HL-60 (cell line): ENCODE data around the gene LRMDA.

Experiments used
- DNase-seq, 2 experiments: peaks; one replicate each; pipeline ENCODE4 v3.0.0-alpha.2; 2010 to 2020; ENCODE audit warnings: low read depth in 1 of 2, low spot score in 1 of 2
- H3K27ac ChIP-seq: fragments of 250-450 bp; sonication (Bioruptor Pico); replicated peaks from 2 replicates; pipeline ENCODE4 v1.5.1; 2020; ENCODE audit warnings: mild to moderate bottlenecking, moderate library complexity
- H3K27me3 ChIP-seq: fragments of 250-450 bp; sonication (Bioruptor Pico); 2 replicates; pipeline ENCODE4 v1.5.1; 2021; ENCODE audit warnings: mild to moderate bottlenecking, moderate library complexity; ENCODE audit not compliant: insufficient read depth, poor library complexity, severe bottlenecking
- H3K4me3 ChIP-seq: replicated peaks from 2 replicates; pipeline ENCODE4 v1.5.1; 2011; ENCODE audit warnings: mild to moderate bottlenecking, control low read depth, low read length; ENCODE audit not compliant: insufficient read depth
- CTCF ChIP-seq: IDR thresholded peaks from one replicate; pipeline ENCODE4 v1.5.1; 2011; ENCODE audit warnings: low read length, control low read depth, inconsistent platforms; ENCODE audit not compliant: insufficient read depth
- GABPA ChIP-seq: IDR thresholded peaks from 2 replicates; pipeline ENCODE4 v1.6.1; 2012; ENCODE audit warnings: low read depth
- POLR2AphosphoS5 ChIP-seq: IDR thresholded peaks from 2 replicates; pipeline ENCODE4 v1.6.1; 2012; ENCODE audit warnings: low read depth
- REST ChIP-seq: IDR thresholded peaks from 2 replicates; pipeline ENCODE4 v1.6.1; 2012; ENCODE audit warnings: low read depth; ENCODE audit not compliant: insufficient replicate concordance
- SPI1 ChIP-seq: IDR thresholded peaks from 2 replicates; pipeline ENCODE4 v1.6.1; 2012; ENCODE audit warnings: low read depth, mild to moderate bottlenecking, borderline replicate concordance

Gene LRMDA

GRCh38 chr10:76178532-76179292 is 747.3 kb downstream of the LRMDA start:
- TF ChIP-seq GABPA (no peak), CTCF (no peak)
- H3K27ac ChIP-seq, result no peak overlapping the region
- no peak for DNase-seq

GRCh38 chr10:76179806-76180205 is 748.4 kb downstream of the LRMDA start:
- DNase-seq, result no peak
- no peak overlapping the region for H3K27ac ChIP-seq
- no peak overlapping the region for H3K4me3 ChIP-seq
- TF ChIP-seq POLR2AphosphoS5 (no peak), SPI1 (no peak), CTCF (no peak), REST (no peak), GABPA (no peak)
- H3K27me3 ChIP-seq, result no peaks in the 10 kb centered on the region

More at GRCh38 chr10:76178532-76179292, 747.3 kb downstream of the LRMDA start:
- H3K27me3 ChIP-seq, result no peaks in the 10 kb centered on the region
- H3K4me3 ChIP-seq, result no peak overlapping the region

DNA sequence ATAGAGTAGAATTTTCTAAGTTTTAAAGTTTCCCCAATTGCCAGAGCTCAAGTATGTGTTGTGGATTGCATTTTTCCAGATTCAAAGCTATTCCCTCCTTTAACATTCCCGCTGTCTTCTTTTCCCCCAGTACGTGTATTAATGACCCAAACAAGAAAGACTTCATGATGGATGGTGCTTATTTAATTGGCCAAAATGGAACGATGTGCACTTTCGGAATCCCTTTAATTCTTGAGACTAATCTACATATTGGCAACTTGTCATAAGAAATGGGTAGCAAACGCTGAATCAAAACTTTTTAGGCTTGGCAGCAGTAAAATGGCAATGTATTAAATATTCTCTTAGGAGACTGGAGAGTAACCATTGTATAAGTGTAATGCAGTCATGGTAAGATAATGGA is 753.2 kb downstream of the LRMDA start:
- DNase-seq, result no peak
- no peak for TF ChIP-seq REST
- no peak for TF ChIP-seq SPI1
- TF ChIP-seq POLR2AphosphoS5, result no peak
- Histone ChIP-seq H3K27ac (no peak overlapping the region), H3K4me3 (no peak overlapping the region), H3K27me3 (no peaks in the 10 kb centered on the region)

DNA sequence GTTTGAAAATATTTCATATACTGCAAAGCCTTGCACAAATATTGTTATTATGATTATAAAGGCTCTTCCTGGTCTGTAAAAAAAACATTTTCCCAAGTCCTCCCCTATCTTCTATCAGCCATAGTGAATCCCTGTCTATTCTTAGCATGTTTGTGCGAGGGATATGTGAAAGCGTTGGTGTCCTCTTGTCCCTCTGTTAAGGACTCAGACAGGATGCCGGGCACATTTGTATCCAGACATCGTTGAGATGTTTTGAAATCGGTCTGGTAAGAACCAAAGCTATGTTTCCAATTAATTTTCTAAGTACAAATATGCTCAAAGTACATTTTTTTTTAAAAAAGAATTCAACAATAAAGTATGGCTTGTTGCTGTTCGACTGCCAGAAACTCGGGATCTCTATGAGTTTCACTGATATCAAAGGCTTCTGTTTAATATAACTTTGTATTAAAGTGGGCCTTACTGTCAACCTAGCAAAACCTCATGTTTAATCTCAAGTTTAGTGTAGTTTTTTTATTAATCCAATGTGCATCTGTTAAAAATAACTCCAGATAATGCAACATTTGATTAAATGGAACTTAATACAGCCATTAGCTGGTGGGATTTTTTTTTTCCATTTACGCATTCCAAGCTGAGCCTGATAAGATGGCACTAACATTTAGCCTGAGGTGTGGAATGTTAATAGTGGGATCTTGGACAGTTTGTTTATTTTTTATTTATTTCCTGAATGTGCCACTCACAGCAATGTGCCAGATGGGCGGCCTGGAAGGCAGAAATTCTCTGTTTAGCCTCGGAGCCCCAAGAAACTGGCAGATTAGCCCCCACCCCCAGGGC is 754.3 kb downstream of the LRMDA start:
- Histone ChIP-seq H3K27me3 (no peaks in the 10 kb centered on the region), H3K4me3 (no peak overlapping the region), H3K27ac (no peak overlapping the region)
- no peak for TF ChIP-seq GABPA
- TF ChIP-seq CTCF, result no peak
- TF ChIP-seq REST, result no peak
- no peak for TF ChIP-seq POLR2AphosphoS5
- TF ChIP-seq SPI1, result no peak
- no peak for DNase-seq
